ENCODE results near the gene AP2A2. TPM values are rescaled to one million over a fixed set of nuclear protein-coding genes. Genes with fewer than 3 reads are reported as not detected.

Gene AP2A2
- total RNA-seq, 4 donors from 2014 or later, result 70.5 to 130 (median 102) TPM

GRCh38 chr11:1032310-1032891 lies 106.7 kb downstream of the AP2A2 start:
- Histone ChIP-seq H3K27ac (no peak overlapping the region), H3K36me3 (no peaks in the 10 kb centered on the region), H3K27me3 (peaks cover 24% of the 10 kb centered on the region), H3K4me3 (no peak overlapping the region), H3K4me1 (no peaks in the 10 kb centered on the region), H3K9me3 (no peaks in the 10 kb centered on the region)
- no peak for DNase-seq
- intact Hi-C loops (cut with DNase I; ENCODE audit: low total_unique reads) (no loop called here), in situ Hi-C loops (cut with MboI; ENCODE audit: low pct_ligation_motif_present in 1 of 4, low pct_unique_long_range_greater_than_20kb in 1 of 4, low sequenced_read_pairs in 3 of 4) (loop anchor here in 3 of 4 donors (25.0 kb wide), 2 partner anchors 120 to 170 kb away; partner anchors contain the start of gene CHID1 (in 1 of the 3))
- TF ChIP-seq POLR2AphosphoS5 (IDR thresholded peaks at IDR 0.05) (no peak), POLR2A (IDR thresholded peaks at IDR 0.05) (no peak), EP300 (IDR thresholded peaks at IDR 0.05; ENCODE audit: low read depth) (no peak), CTCF (IDR thresholded peaks at IDR 0.05) (no peak)
- 92% methylated on average over 12 of the region's 12 CpGs; no CpG with 5 or more reads in 1 of the 2 donors for WGBS, 2 donors (ENCODE audit: low coverage in 1 of 2)

GRCh38 chr11:1033016-1033798 lies 107.5 kb downstream of the AP2A2 start:
- TF ChIP-seq EP300 (IDR thresholded peaks at IDR 0.05; ENCODE audit: low read depth), result no peak
- TF ChIP-seq POLR2A (IDR thresholded peaks at IDR 0.05), result no peak
- no peak for TF ChIP-seq POLR2AphosphoS5 (IDR thresholded peaks at IDR 0.05)
- TF ChIP-seq CTCF (IDR thresholded peaks at IDR 0.05), result no peak
- no peak overlapping the region for H3K27ac ChIP-seq
- no peak for DNase-seq
- no peak overlapping the region for H3K4me3 ChIP-seq
- 78% methylated on average over 38 of the region's 38 CpGs; no CpG with 5 or more reads in 1 of the 2 donors for WGBS, 2 donors (ENCODE audit: low coverage in 1 of 2)
- no peaks in the 10 kb centered on the region for H3K9me3 ChIP-seq
- peaks cover 29% of the 10 kb centered on the region for H3K27me3 ChIP-seq
- intact Hi-C loops (cut with DNase I; ENCODE audit: low total_unique reads) (no loop called here), in situ Hi-C loops (cut with MboI; ENCODE audit: low pct_ligation_motif_present in 1 of 4, low pct_unique_long_range_greater_than_20kb in 1 of 4, low sequenced_read_pairs in 3 of 4) (loop anchor here in 3 of 4 donors (25.0 kb wide), 2 partner anchors 121 to 171 kb away; partner anchors contain the start of gene CHID1 (in 1 of the 3))
- no peaks in the 10 kb centered on the region for H3K36me3 ChIP-seq
- no peaks in the 10 kb centered on the region for H3K4me1 ChIP-seq

GRCh38 chr11:1034001-1034400 lies 108.3 kb downstream of the AP2A2 start:
- Histone ChIP-seq H3K4me1 (no peaks in the 10 kb centered on the region), H3K4me3 (no peak overlapping the region), H3K36me3 (no peaks in the 10 kb centered on the region), H3K9me3 (no peaks in the 10 kb centered on the region), H3K27me3 (peaks cover 29% of the 10 kb centered on the region), H3K27ac (no peak overlapping the region)
- in situ Hi-C loops (cut with MboI; ENCODE audit: low pct_ligation_motif_present in 1 of 4, low pct_unique_long_range_greater_than_20kb in 1 of 4, low sequenced_read_pairs in 3 of 4), result loop anchor here in 3 of 4 donors (25.0 kb wide), 2 partner anchors 122 to 172 kb away; partner anchors contain the start of gene CHID1 (in 1 of the 3)
- no peak for TF ChIP-seq EP300 (IDR thresholded peaks at IDR 0.05; ENCODE audit: low read depth)
- TF ChIP-seq CTCF (IDR thresholded peaks at IDR 0.05), result no peak
- no peak for TF ChIP-seq POLR2A (IDR thresholded peaks at IDR 0.05)
- TF ChIP-seq POLR2AphosphoS5 (IDR thresholded peaks at IDR 0.05), result no peak
- intact Hi-C loops (cut with DNase I; ENCODE audit: low total_unique reads), result no loop called here
- no peak for DNase-seq
- WGBS, 2 donors (ENCODE audit: low coverage in 1 of 2), result 85% methylated on average over 8 of the region's 8 CpGs; no CpG with 5 or more reads in 1 of the 2 donors
